Neural progenitor cell (in vitro differentiated cells): ENCODE results near the gene PHACTR4. TPM values are rescaled to one million over a fixed set of nuclear protein-coding genes. Genes with fewer than 3 reads are reported as not detected.
A peak's percentile ranks its signal among the peaks of the same experiment; 100 is the strongest.

Experiments used
- DNase-seq: peaks from one replicate; pipeline ENCODE4 v3.0.0-alpha.2; 2016; ENCODE audit warnings: low spot score
- H2AFZ ChIP-seq: fragments of 200-600 bp; sonication (generic); replicated peaks from 2 replicates; pipeline ENCODE4 v1.6.1; 2016; ENCODE audit warnings: antibody characterized with exemption
- H3F3A ChIP-seq: fragments of 200-600 bp; sonication (generic); 2 replicates; pipeline ENCODE4 v1.6.1; 2016; ENCODE audit warnings: antibody characterized with exemption, low read depth
- H3K27ac ChIP-seq: fragments of 200-600 bp; sonication (generic); 2 replicates; pipeline ENCODE4 v1.5.1; 2016; ENCODE audit warnings: mild to moderate bottlenecking
- H3K27me3 ChIP-seq: fragments of 200-600 bp; sonication (generic); 2 replicates; pipeline ENCODE4 v1.6.1; 2016; ENCODE audit warnings: mild to moderate bottlenecking, moderate library complexity
- H3K36me3 ChIP-seq: fragments of 200-600 bp; sonication (generic); 2 replicates; pipeline ENCODE4 v1.5.1; 2016
- H3K4me1 ChIP-seq: fragments of 200-600 bp; sonication (generic); 2 replicates; pipeline ENCODE4 v1.6.1; 2016; ENCODE audit warnings: mixed run types
- H3K4me2 ChIP-seq: fragments of 200-600 bp; sonication (generic); 2 replicates; pipeline ENCODE4 v1.6.1; 2016
- H3K4me3 ChIP-seq: fragments of 200-600 bp; sonication (generic); 2 replicates; pipeline ENCODE4 v1.5.1; 2016
- H3K79me2 ChIP-seq: fragments of 200-600 bp; sonication (generic); 2 replicates; pipeline ENCODE4 v1.6.1; 2016; ENCODE audit warnings: low read depth
- H3K9ac ChIP-seq: fragments of 200-600 bp; sonication (generic); 2 replicates; pipeline ENCODE4 v1.6.1; 2016
- H3K9me3 ChIP-seq: fragments of 200-600 bp; sonication (generic); 2 replicates; pipeline ENCODE4 v1.5.1; 2016; ENCODE audit warnings: low read depth
- H4K20me1 ChIP-seq: fragments of 200-600 bp; sonication (generic); 2 replicates; pipeline ENCODE4 v1.6.1; 2016; ENCODE audit warnings: low read depth
- H3K27ac Mint-ChIP-seq: 3 replicates; pipeline ENCODE4 v1.8.0; 2021; ENCODE audit warnings: mixed read lengths
- H3K27me3 Mint-ChIP-seq: 2 replicates; pipeline ENCODE4 v1.8.0; 2022; ENCODE audit warnings: low read depth, mild to moderate bottlenecking, inconsistent platforms, moderate library complexity, mixed read lengths; ENCODE audit not compliant: insufficient read depth
- H3K36me3 Mint-ChIP-seq: 3 replicates; pipeline ENCODE4 v1.8.0; 2021; ENCODE audit warnings: mixed read lengths
- H3K4me1 Mint-ChIP-seq: 3 replicates; pipeline ENCODE4 v1.8.0; 2021; ENCODE audit warnings: mixed read lengths
- H3K4me3 Mint-ChIP-seq: 3 replicates; pipeline ENCODE4 v1.8.0; 2021; ENCODE audit warnings: mild to moderate bottlenecking, moderate library complexity, mixed read lengths
- H3K9me3 Mint-ChIP-seq: 3 replicates; pipeline ENCODE4 v1.8.0; 2020; ENCODE audit warnings: mixed read lengths
- CTCF ChIP-seq: fragments of 200-600 bp; sonication (generic); IDR thresholded peaks from 2 replicates; pipeline ENCODE4 v1.5.1; 2017; ENCODE audit warnings: antibody characterized with exemption, mild to moderate bottlenecking
- EZH2 ChIP-seq: fragments of 200-600 bp; sonication (generic); IDR thresholded peaks from 2 replicates; pipeline ENCODE4 v1.6.1; 2017; ENCODE audit warnings: antibody characterized with exemption, mild to moderate bottlenecking, moderate library complexity
- EZH2phosphoT487 ChIP-seq: fragments of 200-600 bp; sonication (generic); IDR thresholded peaks from 2 replicates; pipeline ENCODE4 v1.6.1; 2017; ENCODE audit warnings: antibody characterized with exemption
- total RNA-seq: library from RNA; depleted of rRNA; stranded (reverse); fragments of >200 nt; gene quantifications from 2 replicates; pipeline ENCODE4 v1.2.3, GENCODE V29; 2015; ENCODE audit warnings: low replicate concordance

The PHACTR4 gene
- total RNA-seq, 1 donor from 2014 or later: 34.0 TPM

DNA sequence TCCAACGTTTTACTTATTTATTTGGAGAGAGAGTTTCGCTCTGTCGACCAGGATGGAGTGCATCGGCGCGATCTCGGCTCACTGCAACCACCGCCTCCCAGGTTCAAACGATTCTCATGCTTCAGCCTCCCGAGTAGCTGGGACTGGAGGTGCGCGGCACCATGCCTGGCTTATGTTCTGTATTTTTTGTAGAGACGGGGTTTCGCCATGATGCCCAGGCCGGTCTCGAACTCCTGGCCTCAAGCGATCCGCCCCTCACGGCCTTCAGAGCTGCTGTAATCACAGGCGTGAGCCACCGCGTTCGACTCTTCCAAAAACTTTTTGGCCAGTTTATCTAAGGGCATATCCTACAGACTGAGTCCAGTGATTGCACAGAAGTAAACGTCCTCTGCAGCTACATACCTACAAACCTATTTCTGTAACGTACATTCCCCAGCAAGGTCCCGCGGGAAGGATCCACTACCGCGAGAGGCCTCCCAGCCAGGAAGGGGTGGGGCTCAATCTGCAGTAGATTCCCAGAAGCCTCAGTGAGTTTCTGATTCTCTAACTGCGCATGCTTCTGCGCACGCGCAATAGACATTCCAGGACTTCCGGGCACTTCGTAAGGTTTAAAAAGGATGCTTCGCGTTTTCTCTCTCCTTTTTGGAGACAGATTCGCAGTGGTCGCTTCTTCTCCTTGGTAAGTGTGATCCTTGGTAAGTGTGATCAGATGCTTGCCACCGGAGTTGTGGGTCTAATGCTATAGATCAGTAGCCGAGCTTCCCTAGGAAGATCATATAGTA lies 136.1 kb downstream of the PHACTR4 start, which contains the start of gene RCC1:
Gene RCC1 (plus strand): TSS at position 638 of the 782 bp plus-strand sequence. CDS start 23,824 bp downstream, outside the sequence.
- Mint-ChIP-seq H3K9me3 (no peaks in the 10 kb centered on the region), H3K4me1 (peaks cover 39% of the 10 kb centered on the region), H3K27me3 (peaks cover 2% of the 10 kb centered on the region), H3K36me3 (peaks cover 25% of the 10 kb centered on the region), H3K4me3 (peak within 1 kb of the TSS; percentile 97), H3K27ac (peak within 1 kb of the TSS; percentile 93)
- Histone ChIP-seq H4K20me1 (peaks cover 43% of the 10 kb centered on the region), H3K27me3 (no peaks in the 10 kb centered on the region), H3K4me3 (peak within 1 kb of the TSS; percentile 83), H3K27ac (peak within 1 kb of the TSS; percentile 91), H3K4me2 (peak within 1 kb of the TSS; percentile 85), H3K9ac (peak within 1 kb of the TSS; percentile 79), H3F3A (peaks cover 53% of the 10 kb centered on the region), H2AFZ (peak within 1 kb of the TSS; percentile 71), H3K4me1 (peaks cover 26% of the 10 kb centered on the region), H3K9me3 (no peaks in the 10 kb centered on the region), H3K79me2 (peaks cover 55% of the 10 kb centered on the region), H3K36me3 (peaks cover 20% of the 10 kb centered on the region)
- peak; percentile 99 for DNase-seq
- TF ChIP-seq CTCF: no peak
- TF ChIP-seq EZH2: no peak
- no peak for TF ChIP-seq EZH2phosphoT487

DNA sequence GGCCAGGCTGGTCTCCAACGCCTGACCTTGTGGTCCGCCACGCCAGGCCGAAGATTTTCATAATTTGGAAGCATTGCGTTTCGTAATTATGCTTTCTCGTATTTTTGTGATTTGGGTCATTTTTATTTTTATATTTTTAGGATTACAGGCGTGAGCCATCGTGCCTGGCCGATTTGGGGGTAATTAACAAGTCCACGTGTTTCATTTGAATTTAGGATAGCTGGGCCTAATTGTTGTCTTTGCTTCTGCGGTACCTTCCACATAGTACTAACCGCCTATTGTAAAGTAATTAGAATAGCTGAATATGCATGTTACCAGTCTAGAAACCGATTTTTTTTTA lies 137.3 kb downstream of the PHACTR4 start:
- Histone ChIP-seq H3K4me2 (peak overlapping the region; percentile 85), H3K27ac (peak overlapping the region; percentile 91), H3K27me3 (no peaks in the 10 kb centered on the region), H3K36me3 (peaks cover 25% of the 10 kb centered on the region), H3K4me3 (peak overlapping the region; percentile 83), H4K20me1 (peaks cover 49% of the 10 kb centered on the region), H3K4me1 (peaks cover 26% of the 10 kb centered on the region), H3K9me3 (no peaks in the 10 kb centered on the region), H3K79me2 (peaks cover 61% of the 10 kb centered on the region), H3F3A (peaks cover 65% of the 10 kb centered on the region), H2AFZ (no peak overlapping the region), H3K9ac (peak overlapping the region; percentile 79)
- no peaks in the 10 kb centered on the region for H3K9me3 Mint-ChIP-seq
- H3K27ac Mint-ChIP-seq: peak overlapping the region; percentile 76
- peaks cover 41% of the 10 kb centered on the region for H3K4me1 Mint-ChIP-seq
- TF ChIP-seq EZH2phosphoT487 (no peak), EZH2 (no peak), CTCF (no peak)
- peaks cover 31% of the 10 kb centered on the region for H3K36me3 Mint-ChIP-seq
- H3K27me3 Mint-ChIP-seq: peaks cover 2% of the 10 kb centered on the region
- peak overlapping the region; percentile 97 for H3K4me3 Mint-ChIP-seq
- DNase-seq: no peak

DNA sequence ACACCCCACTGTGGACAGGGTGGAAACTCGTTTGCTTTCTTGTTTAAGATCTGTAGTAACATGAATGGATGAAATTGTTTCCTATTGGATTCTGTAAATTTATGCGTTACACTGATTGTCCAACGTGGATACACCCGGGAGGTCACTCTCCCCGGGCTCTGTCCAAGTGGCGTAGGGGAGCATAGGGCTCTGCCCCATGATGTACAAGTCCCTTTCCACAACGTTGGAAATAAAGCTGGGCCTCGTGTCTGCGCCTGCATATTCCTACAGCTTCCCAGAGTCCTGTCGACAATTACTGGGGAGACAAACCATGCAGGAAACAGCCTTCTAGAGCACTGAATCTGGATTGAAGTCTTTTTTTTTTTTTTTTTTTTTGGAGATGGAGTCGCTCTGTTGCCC lies 137.7 kb downstream of the PHACTR4 start:
- TF ChIP-seq CTCF (no peak), EZH2phosphoT487 (no peak), EZH2 (no peak)
- Mint-ChIP-seq H3K4me1 (peaks cover 43% of the 10 kb centered on the region), H3K27me3 (peaks cover 2% of the 10 kb centered on the region), H3K36me3 (peaks cover 33% of the 10 kb centered on the region), H3K27ac (no peak overlapping the region), H3K9me3 (no peaks in the 10 kb centered on the region), H3K4me3 (peak overlapping the region; percentile 97)
- Histone ChIP-seq H3K9ac (peak overlapping the region; percentile 79), H3K4me3 (peak overlapping the region; percentile 83), H3K79me2 (peaks cover 61% of the 10 kb centered on the region), H3K9me3 (no peaks in the 10 kb centered on the region), H3K4me1 (peaks cover 26% of the 10 kb centered on the region), H3K27me3 (no peaks in the 10 kb centered on the region), H2AFZ (no peak overlapping the region), H3K4me2 (peak overlapping the region; percentile 85), H4K20me1 (peaks cover 49% of the 10 kb centered on the region), H3K36me3 (peaks cover 25% of the 10 kb centered on the region), H3F3A (peaks cover 66% of the 10 kb centered on the region), H3K27ac (peak overlapping the region; percentile 91)
- DNase-seq: peak; percentile 35
